Measurements from ENCODE around the gene ZNF518A. TPM values are rescaled to one million over a fixed set of nuclear protein-coding genes. Genes with fewer than 3 reads are reported as not detected.

Gene ZNF518A
- total and polyA plus RNA-seq, 9 of the 15 experiments (the other 6 are each of a cell fraction or from before 2014, with no cell fraction given): 6.3 to 30.0 (median 17.4) TPM

GRCh38 chr10:96130326-96130995 lies 364 bp downstream of the ZNF518A start (continued):
- TF ChIP-seq RAD21 (CRISPR knock-in tag; conservative IDR thresholded peaks at IDR 0.05 in 1 of 2, IDR thresholded peaks at IDR 0.05 in 1 of 2) (peak in 1 of 2 experiments; percentile 19; a peak in 2 of 4 replicates), RHOXF2B (CRISPR knock-in tag; conservative IDR thresholded peaks at IDR 0.05) (no peak), STAT5A (IDR thresholded peaks at IDR 0.05; ENCODE audit: borderline replicate concordance, low read length) (no peak), SUPT5H (IDR thresholded peaks at IDR 0.05) (0 out of 2 replicates have a peak, but pooled peaks have one; percentile 17), UBTF (IDR thresholded peaks at IDR 0.05; ENCODE audit: borderline replicate concordance in 1 of 2, low read depth in 2 of 2, low read length in 2 of 2) (peak in 1 of 2 experiments; percentile 76; a peak in 1 of 4 replicates), NR2C2 (CRISPR knock-in tag; IDR thresholded peaks at IDR 0.05) (no peak), NR2C2 (tag; IDR thresholded peaks at IDR 0.05) (peak; percentile 81; the same call in 1 of the 2 replicates), YY1 (IDR thresholded peaks at IDR 0.05; ENCODE audit: borderline replicate concordance in 1 of 3, control insufficient read depth in 1 of 3, extremely low read depth in 1 of 3, insufficient read depth in 3 of 3, insufficient read length in 1 of 3, insufficient replicate concordance in 2 of 3, low read depth in 1 of 3, low read length in 2 of 3) (peak in 2 of 3 experiments; percentile 68 to 87), STAT6 (CRISPR knock-in tag; IDR thresholded peaks at IDR 0.05) (no peak), RBM39 (optimal IDR thresholded peaks at IDR 0.05; ENCODE audit: low read depth, low read length) (no peak), ZSCAN29 (IDR thresholded peaks at IDR 0.05) (no peak), HMG20B (CRISPR knock-in tag; IDR thresholded peaks at IDR 0.05) (no peak), CBX2 (IDR thresholded peaks at IDR 0.05; ENCODE audit: insufficient read depth, low read length, poor library complexity, severe bottlenecking) (no peak), TEAD1 (CRISPR knock-in tag; IDR thresholded peaks at IDR 0.05) (no peak; a peak in 1 of 4 replicates), GABPA (tag; conservative IDR thresholded peaks at IDR 0.05; ENCODE audit: low read depth) (peak; percentile 78), FIP1L1 (IDR thresholded peaks at IDR 0.05; ENCODE audit: low read depth, low read length, poor library complexity, severe bottlenecking) (no peak), MXI1 (IDR thresholded peaks at IDR 0.05; ENCODE audit: low read depth, low read length) (no peak), EP400 (IDR thresholded peaks at IDR 0.05) (peak; percentile 71; the same call in 1 of the 2 replicates), ZNF224 (CRISPR knock-in tag; IDR thresholded peaks at IDR 0.05) (no peak), E2F1 (CRISPR knock-in tag; IDR thresholded peaks at IDR 0.05) (no peak), CC2D1A (IDR thresholded peaks at IDR 0.05) (no peak), FOXP1 (CRISPR knock-in tag; IDR thresholded peaks at IDR 0.05) (peak; percentile 40; the same call in 1 of the 2 replicates)
